ENCODE measurements around the gene FOXA1.

FOXA1 gene

DNA sequence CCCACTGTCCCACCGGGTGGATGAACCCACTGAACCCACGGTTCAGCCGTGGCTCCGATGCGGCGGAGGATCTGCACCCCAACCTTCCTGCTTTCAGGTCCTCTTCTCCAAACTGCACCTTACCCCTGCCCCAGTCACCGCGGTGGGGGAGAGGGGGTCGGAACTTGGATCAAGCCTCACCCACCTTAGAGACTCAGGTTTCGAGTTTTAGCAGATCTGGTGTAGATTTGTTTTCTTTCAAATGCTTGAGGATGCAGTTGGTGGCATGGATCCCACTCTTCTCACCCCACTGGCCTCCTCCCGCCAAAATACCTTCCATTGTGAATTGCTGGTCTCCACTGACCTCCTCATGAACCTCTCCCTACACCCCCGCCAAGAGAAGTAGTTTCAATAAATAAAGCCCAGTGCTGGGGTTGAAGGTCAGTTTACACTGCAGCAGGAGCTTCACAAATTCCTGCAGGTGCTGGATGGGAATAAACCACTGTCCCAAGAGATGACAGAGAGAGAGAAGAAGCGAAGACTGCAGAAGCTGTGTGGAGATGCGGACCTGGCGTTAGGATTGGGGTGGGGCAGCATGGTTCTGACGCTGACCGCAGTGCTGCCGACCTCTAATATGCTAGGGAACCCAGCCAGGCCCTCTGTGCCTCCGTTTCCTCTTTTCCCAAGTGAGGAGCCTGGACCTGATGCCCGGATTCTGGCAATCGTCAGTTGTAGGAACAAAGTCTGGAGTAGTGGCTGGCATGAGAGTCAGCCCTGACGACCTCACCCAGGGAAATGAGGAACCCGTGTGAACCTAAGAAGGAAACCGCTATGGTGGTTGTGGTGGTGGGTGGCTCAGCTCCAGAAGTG is 7.8 kb upstream of the FOXA1 start:
- DNase-seq (ENCODE audit: low spot score): no peak

DNA sequence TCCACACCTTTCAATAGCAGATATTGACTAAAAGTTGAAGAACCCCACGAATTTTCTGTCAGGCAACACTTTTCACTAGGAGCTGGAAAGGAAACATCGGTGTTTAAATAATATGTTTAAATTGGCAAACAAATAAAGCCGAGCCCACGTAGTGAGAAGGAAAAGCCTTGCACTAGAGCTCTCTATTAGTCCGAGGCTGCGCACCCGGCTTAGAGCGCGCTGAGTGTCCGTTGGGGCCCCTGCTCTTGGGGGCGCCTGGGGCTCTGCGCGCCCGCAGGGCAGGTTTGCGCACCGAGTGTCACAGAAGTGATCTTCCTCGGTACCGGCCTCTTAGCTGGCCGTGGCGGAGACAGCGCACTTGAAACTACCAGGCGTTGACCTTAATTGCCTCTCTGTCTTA is 6.8 kb upstream of the FOXA1 start:
- DNase-seq (ENCODE audit: low spot score): no peak

GRCh38 chr14:37600880-37601741 is 6.1 kb upstream of the FOXA1 start:
- no peak for DNase-seq (ENCODE audit: low spot score)

GRCh38 chr14:37599507-37600368 is 4.7 kb upstream of the FOXA1 start:
- DNase-seq (ENCODE audit: low spot score): no peak

- no peak for DNase-seq (ENCODE audit: low spot score)
These were observed 3.9 kb upstream of the FOXA1 start for GRCh38 chr14:37598747-37599506.

DNA sequence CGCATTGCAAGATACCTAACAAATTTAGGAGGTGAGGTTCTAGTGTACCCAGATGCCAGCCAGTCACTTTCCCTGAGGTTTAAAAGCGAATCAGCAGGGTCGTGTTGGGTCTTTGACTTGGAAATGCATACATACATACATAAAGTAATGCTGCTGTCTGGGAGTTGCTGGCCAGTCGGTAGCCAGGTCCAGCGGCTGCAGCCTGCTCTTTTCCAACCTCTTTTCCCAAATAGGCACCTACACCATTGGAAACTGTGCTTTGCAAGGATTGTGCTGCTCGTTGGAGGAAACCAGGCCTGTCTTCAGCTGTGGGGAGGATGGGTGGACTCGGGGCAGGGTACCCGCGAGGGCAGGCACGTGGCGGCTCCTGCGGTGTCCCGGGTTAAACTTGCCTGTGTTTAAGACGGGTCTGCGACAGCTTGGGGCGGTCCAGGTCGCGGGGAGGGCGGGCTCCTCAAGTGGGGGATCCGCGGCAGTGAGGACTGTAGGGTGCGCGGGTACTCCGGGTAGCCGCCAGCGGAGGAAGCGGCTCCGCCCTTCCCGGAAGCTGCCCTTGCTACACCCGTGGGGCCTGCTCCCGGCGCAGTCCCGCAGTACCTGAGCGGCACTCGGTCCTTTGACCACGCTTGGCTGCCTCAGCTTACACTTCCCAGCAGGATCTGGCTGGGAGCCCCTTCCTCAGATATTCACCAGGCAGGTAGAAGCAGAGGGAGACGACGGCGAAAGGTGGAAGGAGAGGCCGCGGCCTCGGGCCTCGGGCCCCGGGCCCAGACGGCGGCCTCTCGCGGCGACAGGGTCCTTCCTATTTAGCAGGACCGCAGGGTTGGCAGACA is 3.1 kb upstream of the FOXA1 start:
- DNase-seq (ENCODE audit: low spot score): no peak

GRCh38 chr14:37597538-37597913 is 2.5 kb upstream of the FOXA1 start:
- no peak for DNase-seq (ENCODE audit: low spot score)

DNA sequence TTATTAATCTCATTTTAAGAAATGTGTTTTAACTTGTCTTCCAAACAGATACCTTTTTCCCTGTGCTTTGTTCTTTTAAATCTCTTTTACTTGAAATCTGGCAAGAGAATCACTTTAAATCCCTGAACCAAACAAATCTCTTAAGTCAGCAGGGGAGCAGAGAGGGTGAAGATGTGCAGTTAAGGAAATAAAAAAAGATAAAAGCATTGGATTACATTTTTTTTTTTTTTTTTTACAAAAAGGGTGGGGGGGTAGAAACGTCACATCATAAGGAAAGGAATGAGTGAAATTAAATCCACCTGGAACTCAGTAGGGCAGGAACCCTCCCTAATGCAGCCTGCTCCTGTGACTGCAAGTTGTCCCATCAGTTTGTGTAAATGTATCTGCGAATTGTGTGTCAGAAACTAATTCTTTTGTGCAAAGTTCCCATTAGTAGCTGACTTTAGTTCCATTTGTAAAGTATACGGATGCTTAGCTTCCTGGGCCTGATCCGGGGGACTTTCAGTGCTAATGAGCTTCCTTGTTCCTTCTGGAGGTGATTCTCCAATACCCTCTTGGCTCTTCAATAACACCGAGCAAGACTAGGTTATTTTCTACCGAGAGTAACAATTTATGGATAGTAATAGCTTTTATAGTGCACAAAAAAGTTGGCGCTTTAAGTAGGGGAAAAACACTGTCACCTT is 1.9 kb upstream of the FOXA1 start:
- DNase-seq (ENCODE audit: low spot score): no peak

DNA sequence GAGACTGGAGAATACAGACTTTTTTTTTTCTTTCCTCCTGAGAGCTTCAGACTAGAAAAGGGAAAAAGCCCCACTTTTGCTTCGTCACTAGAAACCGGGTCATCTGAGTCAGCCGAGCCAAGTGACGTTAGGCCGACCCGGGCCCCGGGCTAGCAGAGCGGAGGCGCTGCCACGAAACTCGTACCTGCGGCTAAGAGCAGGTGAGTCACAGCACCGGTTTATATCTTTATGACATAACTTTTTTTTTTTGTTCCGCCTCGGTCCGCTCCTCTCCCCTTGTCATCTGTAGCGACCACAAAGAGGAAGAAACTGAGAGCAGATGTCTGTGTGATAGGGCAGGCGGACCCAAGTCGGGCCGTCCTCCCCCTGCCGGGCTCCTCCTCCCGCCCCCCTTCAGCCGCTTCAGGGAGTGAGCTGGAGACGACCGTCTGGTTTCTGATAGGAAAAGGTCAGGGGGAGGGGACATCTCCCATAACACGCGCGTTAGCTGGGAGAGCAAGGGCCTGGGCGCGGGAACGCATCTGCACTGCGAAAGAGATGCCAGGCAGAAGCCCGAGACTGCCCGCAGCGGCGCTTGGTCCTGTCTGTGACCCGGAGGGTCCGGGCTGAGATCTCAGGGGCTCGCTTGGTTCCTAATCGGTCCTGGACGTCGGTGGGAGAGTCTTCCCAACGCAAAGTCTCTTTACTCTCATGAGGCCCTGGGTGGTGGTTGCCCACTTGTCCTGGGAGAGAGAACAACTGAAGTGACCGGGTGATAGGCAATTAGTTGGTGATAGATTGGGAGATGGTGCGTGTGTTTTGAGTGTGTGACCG is 966 bp upstream of the FOXA1 start:
- no peak for DNase-seq (ENCODE audit: low spot score)

GRCh38 chr14:37594238-37594970 is 645 bp downstream of the FOXA1 start:
- DNase-seq (ENCODE audit: low spot score): peak; percentile 72

- DNase-seq (ENCODE audit: low spot score): no peak
These were observed 1.4 kb downstream of the FOXA1 start for GRCh38 chr14:37593511-37594237.

DNA sequence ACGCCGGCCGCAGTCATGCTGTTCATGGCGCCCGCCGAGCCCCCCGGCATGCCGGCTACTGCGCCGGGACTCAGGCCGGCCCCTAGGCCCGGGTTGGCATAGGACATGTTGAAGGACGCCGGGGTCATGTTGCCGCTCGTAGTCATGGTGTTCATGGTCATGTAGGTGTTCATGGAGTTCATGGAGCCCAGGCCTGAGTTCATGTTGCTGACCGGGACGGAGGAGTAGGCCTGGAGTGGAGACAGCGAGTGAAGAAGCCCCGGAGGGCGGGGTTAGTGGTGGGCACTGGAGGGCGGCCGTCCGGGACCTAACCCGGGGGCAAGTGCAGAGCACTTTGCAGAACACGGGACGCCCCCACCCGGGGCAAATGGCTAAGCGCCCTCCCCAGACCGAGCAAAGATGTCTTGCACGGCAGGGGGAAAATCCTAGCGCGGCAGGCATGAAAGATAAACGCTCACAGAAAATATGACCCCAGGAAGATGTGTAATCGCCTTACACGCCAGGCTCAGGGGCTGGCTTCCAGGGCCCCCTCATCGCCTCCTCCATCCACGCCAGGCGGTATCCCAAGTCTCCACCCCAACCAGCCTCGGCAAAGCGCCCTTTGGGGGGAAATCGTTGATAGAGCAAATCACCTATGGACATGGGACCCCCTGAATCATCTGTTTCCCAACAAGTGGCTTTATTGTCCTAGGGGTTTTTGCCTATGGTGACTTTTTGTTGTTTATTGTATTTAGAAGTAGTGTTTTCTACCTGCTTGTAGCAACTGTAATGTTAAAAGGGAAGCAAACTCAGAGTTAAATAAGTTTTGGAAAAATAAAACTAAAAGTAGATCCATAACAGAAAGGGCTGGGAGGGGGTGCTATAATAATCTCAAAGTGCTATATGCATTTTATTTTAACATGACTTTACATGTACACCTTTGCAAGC is 2.3 kb downstream of the FOXA1 start:
- no peak for DNase-seq (ENCODE audit: low spot score)

DNA sequence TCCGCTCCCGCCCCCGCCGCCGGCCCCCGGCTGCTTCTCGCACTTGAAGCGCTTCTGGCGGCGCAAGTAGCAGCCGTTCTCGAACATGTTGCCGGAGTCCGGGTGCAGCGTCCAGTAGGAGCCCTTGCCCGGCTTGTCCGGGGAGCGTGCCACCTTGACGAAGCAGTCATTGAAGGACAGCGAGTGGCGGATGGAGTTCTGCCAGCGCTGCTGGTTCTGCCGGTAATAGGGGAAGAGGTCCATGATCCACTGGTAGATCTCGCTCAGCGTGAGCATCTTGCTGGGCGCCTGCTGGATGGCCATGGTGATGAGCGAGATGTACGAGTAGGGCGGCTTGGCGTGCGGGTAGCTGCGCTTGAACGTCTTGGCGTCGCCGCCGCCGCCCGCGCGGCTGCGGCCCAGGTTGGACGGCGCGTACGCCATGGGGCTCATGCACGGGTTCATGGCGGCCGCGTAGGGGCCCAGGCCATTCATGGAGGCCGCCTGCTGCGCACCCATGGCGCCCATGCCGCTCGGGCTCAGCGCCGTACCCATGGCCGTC is 3.0 kb downstream of the FOXA1 start:
- DNase-seq (ENCODE audit: low spot score): no peak

GRCh38 chr14:37591311-37591940 is 3.6 kb downstream of the FOXA1 start:
- no peak for DNase-seq (ENCODE audit: low spot score)

DNA sequence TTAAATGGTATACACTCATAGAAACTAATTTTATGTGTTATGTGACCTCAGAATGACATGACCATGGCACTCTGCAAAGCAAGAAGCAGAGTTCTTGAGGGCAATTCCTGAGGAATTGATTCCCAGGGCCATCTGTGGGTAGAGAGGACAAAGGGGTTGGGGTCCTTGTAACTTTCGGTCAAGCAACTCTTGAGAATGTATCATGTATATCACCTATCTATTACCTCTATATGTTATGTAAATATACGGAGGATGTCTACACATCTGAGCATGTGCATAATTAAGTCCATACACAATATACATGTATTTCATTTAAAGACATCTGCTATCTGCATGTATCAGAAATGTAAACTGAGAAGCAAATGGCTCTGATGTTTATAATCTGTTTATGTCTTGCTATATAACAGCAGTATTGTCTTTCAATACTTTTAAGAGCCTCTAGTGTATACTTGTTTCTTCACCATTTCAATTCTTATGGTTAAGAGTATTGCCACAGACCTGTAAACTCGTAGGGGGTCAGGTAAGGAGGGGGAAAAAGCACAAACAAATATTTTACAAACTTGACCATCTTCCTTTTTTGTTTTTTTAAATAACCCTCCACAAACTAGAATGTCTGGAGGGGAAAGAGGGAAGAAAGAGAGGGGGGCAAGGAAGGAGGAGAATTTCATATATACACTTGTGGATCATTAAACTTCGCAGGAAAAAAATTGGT is 4.5 kb downstream of the FOXA1 start:
- DNase-seq (ENCODE audit: low spot score): no peak

Measured in kidney capillary endothelial cell (primary cell).